ENCODE results near the gene DAPK2. TPM values are rescaled to one million over a fixed set of nuclear protein-coding genes. Genes with fewer than 3 reads are reported as not detected.

The DAPK2 gene
- total and polyA plus RNA-seq, 4 donors, result 4.0 to 6.7 (median 6.7) TPM

GRCh38 chr15:64013179-64014062, 32.9 kb downstream of the DAPK2 start:
- Histone ChIP-seq H3K36me3 (ENCODE audit: control insufficient read depth, insufficient read depth, low read length) (no peaks in the 10 kb centered on the region), H3K27ac (ENCODE audit: low read depth, low read length) (no peak overlapping the region), H3K4me1 (ENCODE audit: control insufficient read depth, insufficient read depth, low read length) (no peaks in the 10 kb centered on the region), H3K9me3 (ENCODE audit: control insufficient read depth, insufficient read depth, low read length) (no peaks in the 10 kb centered on the region), H3K4me3 (ENCODE audit: low read depth, low read length) (no peak overlapping the region), H3K27me3 (ENCODE audit: control insufficient read depth, insufficient read depth, low read length) (no peaks in the 10 kb centered on the region)
- WGBS (ENCODE audit: insufficient coverage), result 100% methylated on average over 1 of the region's 3 CpGs
- peak in 1 of 6 donors; percentile 63 for DNase-seq (ENCODE audit: low read depth in 4 of 6, low spot score in 6 of 6)

- WGBS (ENCODE audit: insufficient coverage), result 56% methylated on average over 1 of the region's 1 CpG
- Histone ChIP-seq H3K36me3 (ENCODE audit: control insufficient read depth, insufficient read depth, low read length) (no peaks in the 10 kb centered on the region), H3K4me1 (ENCODE audit: control insufficient read depth, insufficient read depth, low read length) (no peaks in the 10 kb centered on the region), H3K27ac (ENCODE audit: low read depth, low read length) (no peak overlapping the region), H3K4me3 (ENCODE audit: low read depth, low read length) (no peak overlapping the region), H3K27me3 (ENCODE audit: control insufficient read depth, insufficient read depth, low read length) (no peaks in the 10 kb centered on the region), H3K9me3 (ENCODE audit: control insufficient read depth, insufficient read depth, low read length) (no peaks in the 10 kb centered on the region)
- DNase-seq (ENCODE audit: low read depth in 4 of 6, low spot score in 6 of 6), result peak in 2 of 6 donors; percentile 53 to 91
These were observed 34.5 kb downstream of the DAPK2 start for GRCh38 chr15:64011736-64012135.

DNA sequence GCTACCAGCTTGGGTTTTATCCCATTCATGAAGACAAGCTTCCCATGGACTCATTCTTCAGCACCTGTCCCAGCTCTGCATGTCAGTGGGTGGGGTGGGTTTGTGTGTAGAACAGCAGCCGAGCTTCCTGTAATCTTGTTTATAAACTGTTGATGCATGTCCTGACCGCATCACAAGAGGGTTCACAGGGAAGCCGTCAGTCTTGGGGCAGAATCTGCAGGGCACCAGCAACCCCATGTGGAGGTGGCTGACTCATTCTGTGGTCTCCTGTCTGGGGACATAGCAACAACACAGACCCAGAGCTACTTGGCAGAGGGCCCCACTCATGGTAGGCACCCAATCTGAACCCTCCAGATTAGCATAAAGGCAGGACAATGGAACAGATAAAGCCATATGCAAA, 35.6 kb downstream of the DAPK2 start:
- Histone ChIP-seq H3K36me3 (ENCODE audit: control insufficient read depth, insufficient read depth, low read length) (no peaks in the 10 kb centered on the region), H3K27me3 (ENCODE audit: control insufficient read depth, insufficient read depth, low read length) (no peaks in the 10 kb centered on the region), H3K9me3 (ENCODE audit: control insufficient read depth, insufficient read depth, low read length) (no peaks in the 10 kb centered on the region), H3K27ac (ENCODE audit: low read depth, low read length) (no peak overlapping the region), H3K4me3 (ENCODE audit: low read depth, low read length) (no peak overlapping the region), H3K4me1 (ENCODE audit: control insufficient read depth, insufficient read depth, low read length) (no peaks in the 10 kb centered on the region)
- no peak for DNase-seq (ENCODE audit: low read depth in 4 of 6, low spot score in 6 of 6)
- WGBS (ENCODE audit: insufficient coverage), result 82% methylated on average over 2 of the region's 3 CpGs

- Histone ChIP-seq H3K4me1 (ENCODE audit: control insufficient read depth, insufficient read depth, low read length) (no peaks in the 10 kb centered on the region), H3K27ac (ENCODE audit: low read depth, low read length) (no peak overlapping the region)
- 94% methylated on average over 2 of the region's 4 CpGs for WGBS (ENCODE audit: insufficient coverage)
These were observed 36.5 kb downstream of the DAPK2 start for GRCh38 chr15:64009798-64010261.

DNA sequence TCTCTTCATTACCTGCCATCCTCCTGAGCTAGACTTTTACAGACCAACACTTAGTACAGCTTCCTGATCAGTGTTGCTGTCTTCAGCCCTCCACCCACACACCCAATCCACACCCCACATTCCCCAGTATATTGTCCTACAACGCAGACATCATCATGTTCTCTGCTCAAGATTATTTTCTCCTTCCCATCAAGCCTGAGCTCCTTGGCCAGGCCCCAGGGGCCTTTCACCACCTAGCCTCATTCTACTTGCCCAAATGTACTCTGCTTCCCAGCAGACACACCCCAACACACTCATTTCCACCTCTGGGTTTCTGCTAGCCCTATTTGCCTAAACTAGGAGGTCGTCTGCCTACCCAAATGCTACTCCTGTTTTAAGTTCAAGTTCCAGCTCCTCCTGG, 37.0 kb downstream of the DAPK2 start:
- no peak for DNase-seq (ENCODE audit: low read depth in 4 of 6, low spot score in 6 of 6)
- H3K36me3 ChIP-seq (ENCODE audit: control insufficient read depth, insufficient read depth, low read length), result no peaks in the 10 kb centered on the region
- no peak overlapping the region for H3K27ac ChIP-seq (ENCODE audit: low read depth, low read length)
- H3K9me3 ChIP-seq (ENCODE audit: control insufficient read depth, insufficient read depth, low read length), result no peaks in the 10 kb centered on the region
- H3K27me3 ChIP-seq (ENCODE audit: control insufficient read depth, insufficient read depth, low read length), result no peaks in the 10 kb centered on the region
- H3K4me3 ChIP-seq (ENCODE audit: low read depth, low read length), result no peak overlapping the region
- 85% methylated on average over 2 of the region's 2 CpGs for WGBS (ENCODE audit: insufficient coverage)
- no peaks in the 10 kb centered on the region for H3K4me1 ChIP-seq (ENCODE audit: control insufficient read depth, insufficient read depth, low read length)

More at GRCh38 chr15:64009798-64010261, 36.5 kb downstream of the DAPK2 start:
- Histone ChIP-seq H3K4me3 (ENCODE audit: low read depth, low read length) (no peak overlapping the region), H3K27me3 (ENCODE audit: control insufficient read depth, insufficient read depth, low read length) (no peaks in the 10 kb centered on the region), H3K9me3 (ENCODE audit: control insufficient read depth, insufficient read depth, low read length) (no peaks in the 10 kb centered on the region), H3K36me3 (ENCODE audit: control insufficient read depth, insufficient read depth, low read length) (no peaks in the 10 kb centered on the region)
- DNase-seq (ENCODE audit: low read depth in 4 of 6, low spot score in 6 of 6), result no peak

GRCh38 chr15:64008177-64008576, 38.1 kb downstream of the DAPK2 start:
- DNase-seq (ENCODE audit: low read depth in 4 of 6, low spot score in 6 of 6), result no peak
- Histone ChIP-seq H3K27me3 (ENCODE audit: control insufficient read depth, insufficient read depth, low read length) (no peaks in the 10 kb centered on the region), H3K4me1 (ENCODE audit: control insufficient read depth, insufficient read depth, low read length) (no peaks in the 10 kb centered on the region), H3K9me3 (ENCODE audit: control insufficient read depth, insufficient read depth, low read length) (no peaks in the 10 kb centered on the region), H3K4me3 (ENCODE audit: low read depth, low read length) (no peak overlapping the region), H3K27ac (ENCODE audit: low read depth, low read length) (no peak overlapping the region), H3K36me3 (ENCODE audit: control insufficient read depth, insufficient read depth, low read length) (no peaks in the 10 kb centered on the region)

DNA sequence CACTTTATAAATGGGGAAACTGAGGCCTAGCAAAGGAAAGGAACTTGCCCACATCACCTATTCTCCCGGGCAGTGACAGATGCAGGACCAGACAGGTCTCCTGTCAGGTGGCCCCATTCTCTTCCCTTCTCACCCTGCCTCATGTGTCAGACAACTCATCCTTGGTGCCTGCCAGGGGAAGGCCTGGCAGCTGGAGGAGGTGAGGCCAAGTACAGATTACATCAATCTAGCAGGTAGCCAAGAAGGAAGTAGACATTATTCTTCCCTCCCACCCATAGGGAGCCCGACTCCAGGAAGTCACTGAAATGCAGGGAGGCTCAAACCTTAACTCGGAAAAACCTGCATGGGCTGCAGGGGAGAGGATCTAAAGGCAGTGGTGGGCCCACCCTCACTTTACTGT, 39.6 kb downstream of the DAPK2 start:
- 100% methylated on average over 1 of the region's 3 CpGs for WGBS (ENCODE audit: insufficient coverage)
- Histone ChIP-seq H3K4me1 (ENCODE audit: control insufficient read depth, insufficient read depth, low read length) (no peaks in the 10 kb centered on the region), H3K9me3 (ENCODE audit: control insufficient read depth, insufficient read depth, low read length) (no peaks in the 10 kb centered on the region), H3K27me3 (ENCODE audit: control insufficient read depth, insufficient read depth, low read length) (no peaks in the 10 kb centered on the region), H3K4me3 (ENCODE audit: low read depth, low read length) (no peak overlapping the region), H3K36me3 (ENCODE audit: control insufficient read depth, insufficient read depth, low read length) (no peaks in the 10 kb centered on the region), H3K27ac (ENCODE audit: low read depth, low read length) (no peak overlapping the region)
- DNase-seq (ENCODE audit: low read depth in 4 of 6, low spot score in 6 of 6), result no peak

- no peak for DNase-seq (ENCODE audit: low read depth in 4 of 6, low spot score in 6 of 6)
- Histone ChIP-seq H3K27me3 (ENCODE audit: control insufficient read depth, insufficient read depth, low read length) (no peaks in the 10 kb centered on the region), H3K27ac (ENCODE audit: low read depth, low read length) (no peak overlapping the region), H3K4me1 (ENCODE audit: control insufficient read depth, insufficient read depth, low read length) (no peaks in the 10 kb centered on the region), H3K36me3 (ENCODE audit: control insufficient read depth, insufficient read depth, low read length) (no peaks in the 10 kb centered on the region), H3K9me3 (ENCODE audit: control insufficient read depth, insufficient read depth, low read length) (no peaks in the 10 kb centered on the region), H3K4me3 (ENCODE audit: low read depth, low read length) (no peak overlapping the region)
- WGBS (ENCODE audit: insufficient coverage), result 93% methylated on average over 4 of the region's 5 CpGs
These were observed 41.7 kb downstream of the DAPK2 start for GRCh38 chr15:64004587-64004986.

- H3K4me3 ChIP-seq (ENCODE audit: low read depth, low read length), result no peak overlapping the region
- no peaks in the 10 kb centered on the region for H3K36me3 ChIP-seq (ENCODE audit: control insufficient read depth, insufficient read depth, low read length)
- WGBS (ENCODE audit: insufficient coverage), result 90% methylated on average over 2 of the region's 2 CpGs
- no peak overlapping the region for H3K27ac ChIP-seq (ENCODE audit: low read depth, low read length)
- H3K4me1 ChIP-seq (ENCODE audit: control insufficient read depth, insufficient read depth, low read length), result peaks cover 2% of the 10 kb centered on the region
- H3K27me3 ChIP-seq (ENCODE audit: control insufficient read depth, insufficient read depth, low read length), result no peaks in the 10 kb centered on the region
- no peak for DNase-seq (ENCODE audit: low read depth in 4 of 6, low spot score in 6 of 6)
- H3K9me3 ChIP-seq (ENCODE audit: control insufficient read depth, insufficient read depth, low read length), result no peaks in the 10 kb centered on the region
These were observed 42.2 kb downstream of the DAPK2 start for GRCh38 chr15:64004056-64004455.

GRCh38 chr15:64003182-64003581, 43.1 kb downstream of the DAPK2 start:
- H3K27ac ChIP-seq (ENCODE audit: low read depth, low read length), result no peak overlapping the region
- no peak for DNase-seq (ENCODE audit: low read depth in 4 of 6, low spot score in 6 of 6)
- no peaks in the 10 kb centered on the region for H3K9me3 ChIP-seq (ENCODE audit: control insufficient read depth, insufficient read depth, low read length)
- H3K27me3 ChIP-seq (ENCODE audit: control insufficient read depth, insufficient read depth, low read length), result no peaks in the 10 kb centered on the region
- 97% methylated on average over 2 of the region's 4 CpGs for WGBS (ENCODE audit: insufficient coverage)
- peaks cover 11% of the 10 kb centered on the region for H3K4me1 ChIP-seq (ENCODE audit: control insufficient read depth, insufficient read depth, low read length)
- H3K36me3 ChIP-seq (ENCODE audit: control insufficient read depth, insufficient read depth, low read length), result no peaks in the 10 kb centered on the region
- no peak overlapping the region for H3K4me3 ChIP-seq (ENCODE audit: low read depth, low read length)
